Measurements from ENCODE around the gene NTF3.

Gene NTF3

GRCh38 chr12:5487948-5488625, 56.2 kb downstream of the NTF3 start:
- no peak for DNase-seq (ENCODE audit: low read depth)

GRCh38 chr12:5488626-5488955, 56.7 kb downstream of the NTF3 start:
- no peak for DNase-seq (ENCODE audit: low read depth)

GRCh38 chr12:5489017-5489416, 57.1 kb downstream of the NTF3 start:
- DNase-seq (ENCODE audit: low read depth): no peak

GRCh38 chr12:5489760-5490406, 58.0 kb downstream of the NTF3 start:
- DNase-seq (ENCODE audit: low read depth): no peak

GRCh38 chr12:5492562-5492961, 60.7 kb downstream of the NTF3 start:
- DNase-seq (ENCODE audit: low read depth): no peak

- DNase-seq (ENCODE audit: low read depth): no peak
Observed at GRCh38 chr12:5493018-5493417, 61.1 kb downstream of the NTF3 start.

- no peak for DNase-seq (ENCODE audit: low read depth)
Observed at GRCh38 chr12:5494343-5494742, 62.4 kb downstream of the NTF3 start.

- DNase-seq (ENCODE audit: low read depth): no peak
Observed at GRCh38 chr12:5497329-5498053, 65.6 kb downstream of the NTF3 start.

- no peak for DNase-seq (ENCODE audit: low read depth)
Observed at GRCh38 chr12:5498076-5498475, 66.2 kb downstream of the NTF3 start.

- no peak for DNase-seq (ENCODE audit: low read depth)
Observed at GRCh38 chr12:5498806-5499205, 66.9 kb downstream of the NTF3 start.

- no peak for DNase-seq (ENCODE audit: low read depth)
Observed at GRCh38 chr12:5499566-5500330, 67.8 kb downstream of the NTF3 start.

GRCh38 chr12:5500331-5500659, 68.4 kb downstream of the NTF3 start:
- no peak for DNase-seq (ENCODE audit: low read depth)

GRCh38 chr12:5503774-5504173, 71.9 kb downstream of the NTF3 start:
- DNase-seq (ENCODE audit: low read depth): no peak

- no peak for DNase-seq (ENCODE audit: low read depth)
Observed at GRCh38 chr12:5505116-5505515, 73.2 kb downstream of the NTF3 start.

- DNase-seq (ENCODE audit: low read depth): no peak
Observed at GRCh38 chr12:5505751-5506150, 73.8 kb downstream of the NTF3 start.

GRCh38 chr12:5506295-5506694, 74.4 kb downstream of the NTF3 start:
- no peak for DNase-seq (ENCODE audit: low read depth)

GRCh38 chr12:5506821-5507231, 74.9 kb downstream of the NTF3 start:
- DNase-seq (ENCODE audit: low read depth): no peak

- DNase-seq (ENCODE audit: low read depth): no peak
Observed at GRCh38 chr12:5507401-5507935, 75.6 kb downstream of the NTF3 start.

GRCh38 chr12:5507944-5508343, 76.0 kb downstream of the NTF3 start:
- no peak for DNase-seq (ENCODE audit: low read depth)

- no peak for DNase-seq (ENCODE audit: low read depth)
Observed at GRCh38 chr12:5509102-5509501, 77.2 kb downstream of the NTF3 start.

GRCh38 chr12:5509557-5509956, 77.6 kb downstream of the NTF3 start:
- DNase-seq (ENCODE audit: low read depth): no peak

- no peak for DNase-seq (ENCODE audit: low read depth)
Observed at GRCh38 chr12:5510251-5510805, 78.4 kb downstream of the NTF3 start.
